ENCODE data around the gene RAB11A. TPM values are rescaled to one million over a fixed set of nuclear protein-coding genes. Genes with fewer than 3 reads are reported as not detected.

RAB11A gene
- total RNA-seq, 1 donor from 2014 or later: 295 TPM

GRCh38 chr15:65824941-65825544, 44.2 kb upstream of the RAB11A start:
- Histone ChIP-seq H3K27me3 (ENCODE audit: control insufficient read depth, insufficient read depth, low read length) (no peaks in the 10 kb centered on the region), H3K4me3 (ENCODE audit: low read depth, low read length) (no peak overlapping the region), H3K36me3 (ENCODE audit: control insufficient read depth, insufficient read depth, low read length) (no peaks in the 10 kb centered on the region)
- no peak for DNase-seq (ENCODE audit: low read depth)
- TF ChIP-seq, protein P1, sequence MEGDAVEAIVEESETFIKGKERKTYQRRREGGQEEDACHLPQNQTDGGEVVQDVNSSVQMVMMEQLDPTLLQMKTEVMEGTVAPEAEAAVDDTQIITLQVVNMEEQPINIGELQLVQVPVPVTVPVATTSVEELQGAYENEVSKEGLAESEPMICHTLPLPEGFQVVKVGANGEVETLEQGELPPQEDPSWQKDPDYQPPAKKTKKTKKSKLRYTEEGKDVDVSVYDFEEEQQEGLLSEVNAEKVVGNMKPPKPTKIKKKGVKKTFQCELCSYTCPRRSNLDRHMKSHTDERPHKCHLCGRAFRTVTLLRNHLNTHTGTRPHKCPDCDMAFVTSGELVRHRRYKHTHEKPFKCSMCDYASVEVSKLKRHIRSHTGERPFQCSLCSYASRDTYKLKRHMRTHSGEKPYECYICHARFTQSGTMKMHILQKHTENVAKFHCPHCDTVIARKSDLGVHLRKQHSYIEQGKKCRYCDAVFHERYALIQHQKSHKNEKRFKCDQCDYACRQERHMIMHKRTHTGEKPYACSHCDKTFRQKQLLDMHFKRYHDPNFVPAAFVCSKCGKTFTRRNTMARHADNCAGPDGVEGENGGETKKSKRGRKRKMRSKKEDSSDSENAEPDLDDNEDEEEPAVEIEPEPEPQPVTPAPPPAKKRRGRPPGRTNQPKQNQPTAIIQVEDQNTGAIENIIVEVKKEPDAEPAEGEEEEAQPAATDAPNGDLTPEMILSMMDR (IDR thresholded peaks at IDR 0.05; ENCODE audit: insufficient read depth, low read length, poor library complexity, severe bottlenecking): no peak

GRCh38 chr15:65827065-65827464, 42.2 kb upstream of the RAB11A start:
- DNase-seq (ENCODE audit: low read depth): no peak
- no peaks in the 10 kb centered on the region for H3K27me3 ChIP-seq (ENCODE audit: control insufficient read depth, insufficient read depth, low read length)
- TF ChIP-seq, protein P1 (IDR thresholded peaks at IDR 0.05; ENCODE audit: insufficient read depth, low read length, poor library complexity, severe bottlenecking): no peak

GRCh38 chr15:65828585-65828984, 40.7 kb upstream of the RAB11A start:
- no peaks in the 10 kb centered on the region for H3K36me3 ChIP-seq (ENCODE audit: control insufficient read depth, insufficient read depth, low read length)
- no peak overlapping the region for H3K4me3 ChIP-seq (ENCODE audit: low read depth, low read length)
- no peaks in the 10 kb centered on the region for H3K27me3 ChIP-seq (ENCODE audit: control insufficient read depth, insufficient read depth, low read length)
- TF ChIP-seq, protein P1 (IDR thresholded peaks at IDR 0.05; ENCODE audit: insufficient read depth, low read length, poor library complexity, severe bottlenecking): no peak
- no peak for DNase-seq (ENCODE audit: low read depth)

More at GRCh38 chr15:65827065-65827464, 42.2 kb upstream of the RAB11A start:
- Histone ChIP-seq H3K36me3 (ENCODE audit: control insufficient read depth, insufficient read depth, low read length) (no peaks in the 10 kb centered on the region), H3K4me3 (ENCODE audit: low read depth, low read length) (no peak overlapping the region)

DNA sequence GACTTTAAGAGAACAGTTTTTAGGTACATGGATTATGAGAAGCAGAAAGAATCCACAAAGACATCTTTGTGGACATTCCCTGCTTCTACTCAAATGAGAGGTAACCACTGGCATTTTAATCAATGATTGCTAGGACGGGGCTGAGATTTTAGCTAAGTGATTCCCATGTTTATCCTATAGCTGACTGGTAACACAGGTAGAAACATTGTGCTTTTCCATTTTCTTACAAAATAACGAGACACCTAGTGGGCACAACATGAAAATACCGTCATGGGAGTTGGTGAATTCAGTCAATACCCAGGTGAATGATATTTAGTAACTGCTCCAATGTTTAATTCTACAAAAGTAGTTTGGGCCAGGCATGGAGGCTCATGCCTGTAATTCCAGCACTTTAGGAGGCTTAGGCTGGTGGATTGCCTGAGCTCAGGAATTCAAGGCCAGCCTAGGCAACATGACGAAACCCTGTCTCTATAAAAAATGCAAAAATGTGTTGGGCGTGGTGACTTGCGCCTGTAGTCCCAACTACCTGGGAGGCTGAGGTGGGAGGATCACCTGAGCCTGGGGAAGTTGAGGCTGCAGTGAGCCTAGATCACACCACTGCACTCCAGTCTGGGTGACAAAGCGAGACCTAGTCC, 40.0 kb upstream of the RAB11A start:
- TF ChIP-seq, protein P1 (IDR thresholded peaks at IDR 0.05; ENCODE audit: insufficient read depth, low read length, poor library complexity, severe bottlenecking): peak; percentile 56
- H3K27me3 ChIP-seq (ENCODE audit: control insufficient read depth, insufficient read depth, low read length): no peaks in the 10 kb centered on the region
- no peaks in the 10 kb centered on the region for H3K36me3 ChIP-seq (ENCODE audit: control insufficient read depth, insufficient read depth, low read length)
- no peak overlapping the region for H3K4me3 ChIP-seq (ENCODE audit: low read depth, low read length)
- DNase-seq (ENCODE audit: low read depth): no peak

- TF ChIP-seq, protein P1 (IDR thresholded peaks at IDR 0.05; ENCODE audit: insufficient read depth, low read length, poor library complexity, severe bottlenecking): peak; percentile 38
- Histone ChIP-seq H3K27me3 (ENCODE audit: control insufficient read depth, insufficient read depth, low read length) (no peaks in the 10 kb centered on the region), H3K36me3 (ENCODE audit: control insufficient read depth, insufficient read depth, low read length) (no peaks in the 10 kb centered on the region), H3K4me3 (ENCODE audit: low read depth, low read length) (no peak overlapping the region)
- DNase-seq (ENCODE audit: low read depth): peak; percentile 93
Observed at GRCh38 chr15:65832549-65833364, 36.5 kb upstream of the RAB11A start.
